Left renal cortex interstitium (tissue), 4 donors: ENCODE data around the gene CHN1. TPM values are rescaled to one million over a fixed set of nuclear protein-coding genes. Genes with fewer than 3 reads are reported as not detected.

Source experiments
- DNase-seq, 4 donors: peaks; one replicate each; pipeline ENCODE4 v3.0.0-alpha.2; 2013; ENCODE audit warnings: low read depth in 4 of 4, low spot score in 2 of 4, missing footprints in 1 of 4
- polyA plus RNA-seq, 4 donors: library from polyadenylated mRNA; unstranded; fragments of 120-200 nt; gene quantifications; one replicate each; pipeline ENCODE4 v1.2.1, GENCODE V29; 2013; ENCODE audit not compliant: insufficient read length in 4 of 4

CHN1 gene
- 10 to 100 TPM; 21.1 to 29.1 (median 26.8) TPM for polyA plus RNA-seq

GRCh38 chr2:175004980-175005732, at the start of gene CHN1:
TSS of gene CHN1 (minus strand) at chr2:175005381. CDS start at chr2:175004912, 469 bp downstream.
- DNase-seq: peak in 1 of 4 donors; percentile 61

DNA sequence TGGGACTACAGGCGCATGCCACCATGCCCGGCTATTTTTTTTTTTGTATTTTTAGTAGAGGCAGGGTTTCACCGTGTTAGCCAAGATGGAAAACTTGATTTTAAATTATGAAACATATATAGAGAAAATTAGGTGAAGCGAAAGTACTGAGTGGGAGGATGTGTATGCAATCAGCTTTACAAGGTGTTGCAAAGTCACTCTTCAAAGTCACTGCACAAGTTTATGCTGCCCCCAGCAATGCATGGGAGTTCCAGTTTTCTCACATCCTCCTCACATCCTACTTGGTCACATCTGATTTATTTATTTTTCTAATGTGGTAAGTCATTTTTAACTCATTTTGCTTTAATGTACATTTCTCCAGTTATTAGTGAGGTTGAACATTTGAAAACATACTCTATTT, 49.2 kb upstream of the CHN1 start:
- no peak for DNase-seq

DNA sequence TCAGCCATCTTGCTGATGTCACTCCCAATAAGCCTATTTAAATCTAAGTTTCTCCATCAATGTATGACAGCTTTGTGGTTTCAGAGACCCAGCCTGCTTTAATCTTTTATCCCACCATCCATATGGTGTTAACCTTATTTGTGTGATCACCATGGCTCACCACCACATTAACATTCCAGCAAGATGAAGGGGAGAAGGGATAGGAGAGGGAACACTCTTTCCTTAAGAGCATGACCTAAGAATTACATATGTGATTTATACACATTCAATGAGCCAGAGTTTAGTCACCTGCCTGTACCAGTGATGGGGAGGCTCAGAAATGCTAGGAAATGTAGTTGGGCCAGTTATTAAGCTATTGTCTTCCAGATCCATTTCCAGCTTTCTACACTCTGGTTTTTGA, 44.5 kb upstream of the CHN1 start:
- DNase-seq: no peak

DNA sequence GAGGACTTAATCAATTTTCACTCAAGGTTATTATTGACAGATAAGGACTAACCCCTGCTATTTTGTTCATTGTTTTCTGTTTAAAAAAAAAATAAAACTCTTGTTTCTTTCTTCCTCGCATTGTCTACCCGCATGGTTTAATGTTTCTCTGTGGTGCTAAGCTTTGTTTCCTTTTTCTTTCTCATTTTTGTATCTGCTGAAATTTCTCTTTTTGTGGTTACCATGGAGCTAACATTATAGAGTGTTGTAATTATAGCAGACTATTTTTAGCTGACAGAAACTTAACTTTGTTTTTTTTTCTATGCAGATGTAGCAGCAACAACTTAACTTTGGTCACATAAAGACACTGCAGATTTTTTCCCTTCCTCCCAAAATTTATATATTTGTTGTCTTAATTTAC, 43.1 kb upstream of the CHN1 start:
- DNase-seq: no peak

DNA sequence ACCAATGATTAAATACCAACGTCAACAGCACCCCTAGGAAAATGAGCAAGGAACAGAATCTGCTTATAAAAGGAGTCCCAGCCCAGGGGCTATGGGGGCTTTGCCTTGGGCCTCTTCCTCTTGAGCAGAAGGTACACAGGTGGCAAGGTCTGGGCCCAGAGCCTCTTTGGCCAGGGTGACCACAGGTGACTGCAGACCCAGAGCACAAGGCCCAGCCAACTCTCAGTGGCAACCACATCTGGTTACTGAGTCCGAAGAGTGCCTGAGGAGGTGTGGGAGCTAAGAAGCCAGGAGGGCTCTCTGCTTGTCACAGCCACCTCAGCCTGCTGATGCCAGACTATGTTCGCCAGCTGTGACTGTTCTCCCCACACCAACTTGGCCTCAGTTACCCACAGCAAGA, 34.3 kb upstream of the CHN1 start:
- no peak for DNase-seq

DNA sequence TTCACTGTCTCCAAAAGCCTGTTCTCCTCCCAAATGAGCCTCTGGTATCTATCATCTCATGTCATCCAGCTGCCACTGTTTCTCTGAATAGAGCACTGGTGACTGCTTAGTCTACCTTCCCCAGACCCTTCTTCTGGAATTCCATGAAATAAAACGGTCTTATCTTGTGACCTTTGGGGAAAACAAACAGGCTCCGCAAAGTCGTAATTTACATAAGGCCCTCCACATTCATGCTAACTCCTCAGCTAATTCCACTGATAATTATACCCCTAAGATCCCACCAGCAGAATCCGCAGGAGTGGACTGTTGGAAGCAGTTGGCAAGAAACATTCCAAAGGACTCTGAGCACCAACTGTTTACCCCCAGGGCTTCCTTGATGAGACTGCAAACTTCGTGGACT, 33.9 kb upstream of the CHN1 start:
- no peak for DNase-seq

DNA sequence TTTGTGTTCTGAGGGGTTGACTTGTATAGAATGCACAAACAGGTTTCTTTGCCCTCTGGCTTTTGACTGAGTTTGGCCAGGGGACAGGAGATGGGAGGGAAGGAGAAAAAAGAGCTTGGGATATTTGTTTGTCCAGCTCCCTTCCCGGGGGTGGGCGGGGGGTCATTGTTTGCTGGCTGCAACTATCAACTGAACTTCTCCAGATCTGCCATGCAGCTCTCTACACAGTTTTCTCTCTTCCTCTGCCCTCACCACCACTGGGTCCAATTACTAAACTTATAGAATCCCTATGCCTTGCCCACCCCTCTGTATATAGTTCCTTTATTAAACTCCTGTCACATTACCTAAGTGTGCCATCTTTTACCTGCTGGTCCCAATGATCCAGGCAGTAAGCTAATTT, 32.8 kb upstream of the CHN1 start:
- DNase-seq: no peak

GRCh38 chr2:175036582-175037018, 31.4 kb upstream of the CHN1 start:
- DNase-seq: no peak

GRCh38 chr2:175035806-175036205, 30.6 kb upstream of the CHN1 start:
- no peak for DNase-seq

GRCh38 chr2:175034716-175035115, 29.5 kb upstream of the CHN1 start:
- no peak for DNase-seq

DNA sequence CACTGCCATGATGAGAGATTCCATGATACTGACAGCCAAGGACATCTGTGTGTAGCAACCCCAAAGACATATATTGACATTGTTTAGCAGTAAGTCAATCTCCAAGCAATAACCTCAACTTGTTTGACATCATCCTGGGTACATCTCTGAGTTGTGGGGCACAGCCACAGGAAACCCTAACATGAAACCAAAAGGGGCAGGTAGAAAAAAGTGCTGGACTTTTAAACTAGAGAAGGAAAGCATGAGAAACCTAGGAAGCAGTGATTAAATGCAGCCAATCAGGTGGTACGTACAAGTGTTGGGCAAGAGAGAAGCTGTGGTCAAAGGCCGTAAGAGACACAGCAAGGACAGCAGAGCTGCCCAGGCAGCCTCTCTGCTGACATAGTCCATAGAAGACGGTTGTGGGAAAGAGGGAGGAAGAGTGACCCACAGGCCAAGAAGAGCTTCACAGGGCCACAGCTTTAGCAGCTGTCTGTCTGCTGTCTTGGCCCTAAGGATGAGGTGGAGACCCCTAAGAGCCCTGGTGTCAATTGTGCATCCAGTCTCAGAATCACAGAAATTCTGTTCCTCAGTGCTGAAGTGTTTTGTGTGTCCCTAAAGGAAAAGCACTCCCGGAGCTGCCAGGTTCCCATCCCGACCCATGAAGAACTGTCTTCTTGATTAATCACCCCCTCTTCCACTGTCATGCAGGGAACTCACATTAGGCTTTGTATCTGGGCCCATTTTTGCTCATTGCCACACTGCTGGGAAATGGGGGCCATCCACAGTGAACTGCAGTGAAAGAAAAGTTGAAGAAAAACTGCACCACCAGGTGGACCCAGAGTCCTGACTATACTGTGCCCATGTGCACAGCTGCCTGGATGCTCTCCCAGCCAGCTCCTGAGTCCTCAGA, 25.4 kb upstream of the CHN1 start:
- no peak for DNase-seq

- no peak for DNase-seq
These were observed 22.6 kb upstream of the CHN1 start for GRCh38 chr2:175027755-175028154.

GRCh38 chr2:175026385-175026784, 21.2 kb upstream of the CHN1 start:
- no peak for DNase-seq

GRCh38 chr2:175025946-175026345, 20.8 kb upstream of the CHN1 start:
- DNase-seq: no peak

DNA sequence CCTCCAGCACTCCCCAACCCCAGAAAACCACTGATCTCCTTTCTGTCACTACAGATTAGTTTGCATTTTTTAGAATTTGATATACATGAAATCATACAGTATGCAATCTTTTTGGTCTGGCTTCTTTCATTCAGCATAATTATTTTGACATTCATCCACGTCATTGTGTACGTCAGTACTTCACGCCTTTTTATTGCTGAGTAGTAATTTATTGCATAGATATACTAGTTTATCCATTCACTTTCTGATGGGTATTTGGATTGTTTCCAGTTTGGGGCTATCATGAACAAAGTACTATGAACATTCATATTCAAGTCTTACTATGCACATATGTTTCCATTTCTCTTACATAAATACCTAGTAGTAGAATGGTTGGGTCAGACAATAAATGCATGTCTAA, 20.1 kb upstream of the CHN1 start:
- no peak for DNase-seq

DNA sequence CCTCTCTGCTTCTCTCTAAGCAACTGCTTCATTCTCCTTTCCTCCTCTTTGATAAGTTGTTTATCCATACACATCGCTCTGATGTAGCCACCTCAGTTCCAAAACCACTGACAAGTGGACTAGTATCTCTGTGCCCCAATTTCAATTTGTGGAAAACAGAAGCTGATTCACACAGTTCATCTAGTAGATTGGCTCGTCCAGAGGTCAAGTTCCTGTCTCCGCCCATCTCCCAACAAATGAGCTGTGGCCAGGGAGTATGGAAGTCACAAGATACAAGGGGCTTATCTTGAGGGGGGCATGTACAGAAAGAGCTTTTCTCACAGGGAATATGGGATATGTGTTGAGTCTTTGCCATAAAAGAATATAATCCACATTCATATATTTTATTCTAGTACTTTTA, 17.7 kb upstream of the CHN1 start:
- DNase-seq: no peak

DNA sequence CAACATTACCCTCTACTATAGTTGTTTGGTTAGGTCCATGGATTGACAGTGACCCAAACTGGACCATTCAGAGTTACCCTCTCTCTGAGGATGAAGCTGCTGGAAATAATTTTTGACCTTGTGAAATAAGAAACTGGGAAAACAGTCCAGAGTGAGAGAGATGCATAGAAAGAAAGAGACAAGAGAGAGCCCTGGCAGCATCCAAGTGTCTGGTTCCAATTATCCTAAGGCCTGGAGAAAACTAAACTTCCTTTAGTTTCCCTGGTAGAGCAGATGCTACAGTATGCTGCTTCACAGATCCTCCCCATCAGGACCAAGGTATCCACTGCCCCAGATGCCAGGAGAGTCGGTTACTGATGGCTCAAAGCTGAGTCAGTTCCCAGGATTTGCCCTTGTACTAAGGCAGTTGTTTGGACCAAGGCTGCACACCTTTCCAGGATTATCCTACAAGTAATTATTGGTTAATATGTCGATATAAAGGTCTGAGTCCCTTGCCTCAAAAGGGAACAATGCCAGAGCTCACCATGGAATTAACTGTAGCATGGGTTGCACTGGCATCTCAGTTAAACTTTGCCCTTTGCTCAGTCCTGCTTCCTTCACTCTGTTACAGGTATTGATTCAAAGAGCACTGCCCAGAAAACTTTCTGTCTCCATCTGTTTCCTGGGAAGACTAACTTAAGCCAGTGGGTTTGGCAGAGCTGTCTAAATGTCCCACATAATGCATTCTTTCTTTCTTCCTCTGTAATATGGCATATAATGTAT, 14.6 kb upstream of the CHN1 start:
- DNase-seq: no peak

DNA sequence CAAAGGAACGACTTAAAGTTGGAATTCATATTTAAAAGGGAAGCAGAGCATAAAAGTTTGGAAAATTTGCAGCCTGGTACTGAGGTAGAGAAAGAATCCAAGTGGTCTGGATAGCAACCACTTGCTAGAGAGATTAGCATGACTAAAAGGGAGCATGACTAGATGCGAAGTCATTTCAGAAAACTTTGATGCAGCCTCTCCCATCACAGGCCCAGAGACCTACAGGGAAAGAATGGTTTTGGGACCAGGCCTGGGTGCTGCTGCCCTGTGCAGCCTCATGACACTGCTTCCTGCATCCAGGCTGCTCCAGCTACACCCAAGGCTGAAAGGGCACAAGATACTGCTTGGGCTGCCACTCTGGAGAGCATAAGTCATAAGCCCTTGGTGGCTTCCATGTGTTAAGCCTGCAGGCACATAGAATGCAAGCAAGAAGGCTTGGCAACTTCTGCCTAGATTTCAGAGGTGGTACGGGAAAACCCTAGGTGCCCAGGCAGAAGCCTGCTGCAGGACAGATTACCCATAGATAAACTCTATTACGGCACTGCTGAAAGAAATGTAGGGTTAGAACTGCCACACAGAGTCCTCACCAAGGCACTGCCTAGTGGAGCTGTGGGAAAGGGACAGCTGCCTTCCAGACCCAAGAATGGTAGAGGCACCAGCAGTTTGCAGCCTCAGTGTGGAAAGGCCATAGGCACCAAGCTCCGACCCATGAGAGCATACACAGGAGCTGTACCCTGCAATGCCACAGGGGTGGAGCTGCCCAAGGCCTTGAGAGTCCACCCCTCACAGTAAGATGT, 12.6 kb upstream of the CHN1 start:
- DNase-seq: no peak

- DNase-seq: no peak
These were observed 10.2 kb upstream of the CHN1 start for GRCh38 chr2:175015340-175015739.

- DNase-seq: no peak
These were observed 7.3 kb upstream of the CHN1 start for GRCh38 chr2:175012516-175012915.
